Thoracic aorta (tissue), 2 donors: ENCODE results near the gene SPSB3. TPM values are rescaled to one million over a fixed set of nuclear protein-coding genes. Genes with fewer than 3 reads are reported as not detected.

Experiments used
- ATAC-seq: fragments of 150-250 bp; one replicate; pipeline ENCODE4 v1.8.0; 2017; ENCODE audit warnings: low read depth; ENCODE audit not compliant: insufficient number of reproducible peaks, low FRiP score
- DNase-seq: peaks from one replicate; pipeline ENCODE4 v3.0.0-alpha.2; 2020; ENCODE audit warnings: low spot score
- H3K27ac ChIP-seq, 2 donors: fragments of 200-600 bp; sonication (generic); 1 replicate in 1 of 2; 2 replicates in 1 of 2; pipeline ENCODE4 v1.5.1; 2016; ENCODE audit warnings: mild to moderate bottlenecking in 2 of 2, moderate library complexity in 2 of 2
- H3K27me3 ChIP-seq: fragments of 200-600 bp; sonication (generic); replicated peaks from 2 replicates; pipeline ENCODE4 v1.6.0; 2016; ENCODE audit warnings: mild to moderate bottlenecking; ENCODE audit not compliant: insufficient read depth
- H3K36me3 ChIP-seq: fragments of 200-600 bp; sonication (generic); one replicate; pipeline ENCODE4 v1.5.1; 2016
- H3K4me1 ChIP-seq, 2 donors: fragments of 200-600 bp; sonication (generic); 1 replicate in 1 of 2; 2 replicates in 1 of 2; pipeline versions ENCODE4 v1.5.1 to v1.6.0; 2016; ENCODE audit warnings: low read depth in 2 of 2, mild to moderate bottlenecking in 1 of 2; ENCODE audit not compliant: control insufficient read depth in 1 of 2
- H3K4me3 ChIP-seq: fragments of 200-600 bp; sonication (generic); 2 replicates; pipeline ENCODE4 v1.5.1; 2016; ENCODE audit warnings: mild to moderate bottlenecking
- H3K9me3 ChIP-seq: fragments of 200-600 bp; sonication (generic); 2 replicates; pipeline ENCODE4 v1.5.1; 2016
- CTCF ChIP-seq: fragments of 200-600 bp; sonication (generic); IDR thresholded peaks from one replicate; pipeline ENCODE4 v1.5.1; 2019; ENCODE audit warnings: antibody characterized with exemption
- total RNA-seq, 2 donors: library from RNA; depleted of rRNA; stranded (reverse); fragments of >200 nt; gene quantifications; one replicate each; pipeline versions ENCODE4 v1.1.0 to v1.2.3, GENCODE V29; 2016

Gene SPSB3
- total RNA-seq, 2 donors from 2014 or later, result 60.9 to 79.3 TPM

- TF ChIP-seq CTCF, result no peak
- Histone ChIP-seq H3K9me3 (no peaks in the 10 kb centered on the region), H3K4me1 (peaks cover 5 to 6% of the 10 kb centered on the region in 2 donors), H3K27me3 (no peaks in the 10 kb centered on the region), H3K4me3 (no peak overlapping the region), H3K36me3 (peaks cover 36% of the 10 kb centered on the region), H3K27ac (no peak overlapping the region)
- no peak for ATAC-seq
- no peak for DNase-seq
These were observed 54.4 kb downstream of the SPSB3 start for GRCh38 chr16:1727651-1728624.

Other genes starting within 250 kb of the SPSB3 start
- 100 to 1,000 TPM; 111 to 125 TPM for gene TMEM204, start 248.9 kb downstream of the SPSB3 start, total RNA-seq
- gene IFT140, start 170.5 kb downstream of the SPSB3 start, total RNA-seq, result 10 to 100 TPM; 13.7 to 19.2 TPM
- 10 to 100 TPM; 15.0 to 21.4 TPM for gene CRAMP1, start 170.2 kb downstream of the SPSB3 start, total RNA-seq
- 10 to 100 TPM; 17.1 to 26.1 TPM for gene JPT2, start 104.3 kb downstream of the SPSB3 start, total RNA-seq
- gene MAPK8IP3, start 76.4 kb downstream of the SPSB3 start, total RNA-seq, result 100 to 1,000 TPM; 109 to 111 TPM
- 100 to 1,000 TPM in 1 of 2 donors, 10 to 100 TPM in 1; 68.1 to 165 TPM for gene NME3, start 11.0 kb downstream of the SPSB3 start, total RNA-seq
- gene EME2, start 9.8 kb downstream of the SPSB3 start, total RNA-seq, result 10 to 100 TPM; 23.4 to 29.2 TPM
- gene MRPS34, start 9.4 kb downstream of the SPSB3 start, total RNA-seq, result 10 to 100 TPM; 36.9 to 48.3 TPM
- 10 to 100 TPM; 64.6 to 68.5 TPM for gene NUBP2, start 389 bp upstream of the SPSB3 start, total RNA-seq
- under 1 TPM; 0.28 to 0.54 TPM for gene IGFALS, start 11.1 kb upstream of the SPSB3 start, total RNA-seq
- 100 to 1,000 TPM in 1 of 2 donors, 10 to 100 TPM in 1; 99.8 to 183 TPM for gene HAGH, start 44.3 kb upstream of the SPSB3 start, total RNA-seq
- gene FAHD1, start 44.6 kb upstream of the SPSB3 start, total RNA-seq, result 10 to 100 TPM; 14.4 to 17.5 TPM
- gene MEIOB, start 89.6 kb upstream of the SPSB3 start, total RNA-seq, result not detected
- gene HS3ST6, start 135.8 kb upstream of the SPSB3 start, total RNA-seq, result not detected
- gene MSRB1, start 160.6 kb upstream of the SPSB3 start, total RNA-seq, result 10 to 100 TPM; 21.2 to 37.6 TPM
- not detected for gene RPL3L, start 172.1 kb upstream of the SPSB3 start, total RNA-seq
- 100 to 1,000 TPM; 108 to 197 TPM for gene NDUFB10, start 177.0 kb upstream of the SPSB3 start, total RNA-seq
- 100 to 1,000 TPM; 702 to 834 TPM for gene RPS2, start 182.3 kb upstream of the SPSB3 start, total RNA-seq
- gene RNF151, start 184.3 kb upstream of the SPSB3 start, total RNA-seq, result not detected
- gene TBL3, start 189.5 kb upstream of the SPSB3 start, total RNA-seq, result 10 to 100 TPM; 22.2 to 44.8 TPM
- not detected for gene NOXO1, start 198.9 kb upstream of the SPSB3 start, total RNA-seq
- 10 to 100 TPM; 12.4 to 14.6 TPM for gene GFER, start 201.6 kb upstream of the SPSB3 start, total RNA-seq
- 1 to 10 TPM in 1 of 2 donors, under 1 TPM in 1; 0.49 to 1.5 TPM for gene SYNGR3, start 207.4 kb upstream of the SPSB3 start, total RNA-seq
- 10 to 100 TPM; 65.8 to 68.5 TPM for gene ZNF598, start 227.2 kb upstream of the SPSB3 start, total RNA-seq
- gene NPW, start 237.2 kb upstream of the SPSB3 start, total RNA-seq, result not detected
- gene NHERF2, start 244.3 kb upstream of the SPSB3 start, total RNA-seq, result 10 to 100 TPM; 66.0 to 84.1 TPM